GM12873 (cell line): ENCODE results near the gene CUX1.

Source experiments
- TF ChIP-seq, protein P1 (sequence below): IDR thresholded peaks from 2 replicates; pipeline ENCODE4 v1.5.1; 2012; ENCODE audit warnings: low read depth, mild to moderate bottlenecking, moderate library complexity, low read length, control low read depth; ENCODE audit not compliant: insufficient read depth; ENCODE audit errors: missing control alignments

CUX1 gene

GRCh38 chr7:102150266-102150665 is 332.8 kb downstream of the CUX1 start:
- TF ChIP-seq, protein P1, sequence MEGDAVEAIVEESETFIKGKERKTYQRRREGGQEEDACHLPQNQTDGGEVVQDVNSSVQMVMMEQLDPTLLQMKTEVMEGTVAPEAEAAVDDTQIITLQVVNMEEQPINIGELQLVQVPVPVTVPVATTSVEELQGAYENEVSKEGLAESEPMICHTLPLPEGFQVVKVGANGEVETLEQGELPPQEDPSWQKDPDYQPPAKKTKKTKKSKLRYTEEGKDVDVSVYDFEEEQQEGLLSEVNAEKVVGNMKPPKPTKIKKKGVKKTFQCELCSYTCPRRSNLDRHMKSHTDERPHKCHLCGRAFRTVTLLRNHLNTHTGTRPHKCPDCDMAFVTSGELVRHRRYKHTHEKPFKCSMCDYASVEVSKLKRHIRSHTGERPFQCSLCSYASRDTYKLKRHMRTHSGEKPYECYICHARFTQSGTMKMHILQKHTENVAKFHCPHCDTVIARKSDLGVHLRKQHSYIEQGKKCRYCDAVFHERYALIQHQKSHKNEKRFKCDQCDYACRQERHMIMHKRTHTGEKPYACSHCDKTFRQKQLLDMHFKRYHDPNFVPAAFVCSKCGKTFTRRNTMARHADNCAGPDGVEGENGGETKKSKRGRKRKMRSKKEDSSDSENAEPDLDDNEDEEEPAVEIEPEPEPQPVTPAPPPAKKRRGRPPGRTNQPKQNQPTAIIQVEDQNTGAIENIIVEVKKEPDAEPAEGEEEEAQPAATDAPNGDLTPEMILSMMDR, result no peak

DNA sequence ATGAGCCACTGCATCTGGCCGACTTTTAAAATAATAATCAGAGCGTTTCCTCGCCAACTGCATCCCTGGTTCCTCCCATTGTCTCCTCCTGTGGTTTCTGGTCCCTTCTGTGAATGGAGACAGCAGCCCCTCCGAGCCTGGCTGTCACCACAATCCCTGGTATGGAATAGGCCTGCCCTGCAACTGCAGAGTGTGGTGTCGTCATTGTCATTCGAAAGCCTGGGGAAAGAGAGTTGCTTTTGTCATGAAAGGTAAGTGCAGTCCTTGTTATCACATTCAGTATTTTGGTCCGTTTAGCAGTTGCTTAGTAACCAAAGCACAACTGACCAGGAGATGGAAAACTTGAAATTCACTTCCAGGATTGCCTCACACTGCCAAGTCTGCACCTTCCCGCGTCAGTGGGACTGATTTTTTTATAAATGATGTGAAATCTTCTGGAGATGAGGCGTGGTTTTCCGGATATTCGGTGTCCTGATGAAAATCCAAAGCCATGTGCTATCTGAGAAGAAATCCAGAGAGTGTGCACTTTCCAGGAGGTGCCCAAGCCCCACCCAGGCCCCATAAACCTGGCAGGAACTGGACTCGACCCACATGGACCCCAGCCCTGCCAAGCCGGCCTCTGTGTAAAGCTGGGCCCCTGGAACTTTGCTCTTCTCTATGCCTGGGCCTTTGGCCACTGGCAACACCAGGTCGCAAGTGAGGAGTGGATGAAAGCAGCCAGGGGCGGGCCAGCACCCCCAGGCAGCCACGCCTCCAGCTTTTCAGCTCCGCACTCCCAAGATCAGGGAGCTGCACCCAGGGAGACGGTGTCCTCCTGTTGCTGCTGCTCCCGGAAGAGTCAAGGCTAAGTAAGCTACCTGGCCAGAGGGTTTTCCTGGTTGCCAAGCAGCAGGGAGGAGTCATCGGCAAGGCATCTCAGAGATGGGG is 335.5 kb downstream of the CUX1 start:
- TF ChIP-seq, protein P1, result no peak

- TF ChIP-seq, protein P1, result no peak
Measured at GRCh38 chr7:102153599-102153946, 336.1 kb downstream of the CUX1 start.

- TF ChIP-seq, protein P1, result no peak
Measured at GRCh38 chr7:102154425-102154824, 337.0 kb downstream of the CUX1 start.

GRCh38 chr7:102155821-102156441 is 338.5 kb downstream of the CUX1 start:
- TF ChIP-seq, protein P1, result no peak

DNA sequence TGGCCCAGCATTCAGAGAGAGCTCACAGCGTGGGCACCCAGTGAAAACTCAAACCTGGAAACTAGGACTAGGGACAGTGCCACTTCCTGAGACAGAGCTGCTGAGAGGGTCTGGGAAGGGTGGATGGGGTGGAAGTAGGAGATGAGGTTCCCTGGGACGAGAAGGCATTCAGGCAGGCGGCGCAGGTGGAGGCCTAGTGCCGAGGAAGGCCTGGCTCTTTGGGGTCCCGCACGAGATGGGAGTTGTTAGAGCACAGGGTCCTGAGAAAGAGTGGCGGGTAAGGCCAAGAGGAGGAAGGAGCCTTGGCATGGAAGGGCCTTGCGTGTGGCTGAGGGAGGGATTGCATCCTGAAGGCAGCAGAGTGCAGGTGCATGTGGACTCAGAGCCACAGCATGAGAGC is 339.4 kb downstream of the CUX1 start:
- TF ChIP-seq, protein P1, result no peak

GRCh38 chr7:102165136-102165535 is 347.7 kb downstream of the CUX1 start:
- TF ChIP-seq, protein P1, result no peak
